Body of pancreas (tissue), 4 donors: ENCODE measurements around the gene COX5B.

Experiments
- CTCF ChIP-seq, 7 experiments: fragments of 450-650 bp in 4 of 7; fragments of 200-600 bp in 3 of 7; sonication (generic) in 3 of 7; IDR thresholded peaks; one replicate each; pipeline ENCODE4 v1.5.1; 2016 to 2019; ENCODE audit warnings: antibody characterized with exemption in 7 of 7
- POLR2A ChIP-seq, 3 donors: fragments of 450-650 bp; IDR thresholded peaks; one replicate each; pipeline ENCODE4 v1.6.1; 2016; ENCODE audit warnings: antibody characterized with exemption in 3 of 3, mild to moderate bottlenecking in 2 of 3

- TF ChIP-seq CTCF (IDR thresholded peaks at IDR 0.05) (peak in 2 of 7 experiments; percentile 3 to 23), POLR2A (IDR thresholded peaks at IDR 0.05) (peak; percentile 71 to 98 (median 98))
Observed at GRCh38 chr2:97645695-97646629, at the start of gene COX5B.
